ACC112 (cell line): ENCODE data around the gene DPH5.
"Not testable (repeated sequence)": the region's sequence is repeated elsewhere in the genome, so short reads cannot be mapped to it uniquely, and the experiment has no call there.

ENCODE experiments used
- H2AFZ ChIP-seq: fragments of 200-600 bp; sonication (generic); one replicate; pipeline ENCODE4 v1.6.0; 2017; ENCODE audit warnings: antibody characterized with exemption, low read length; ENCODE audit not compliant: unreplicated experiment
- H3K27ac ChIP-seq: fragments of 200-600 bp; sonication (generic); 2 replicates; pipeline ENCODE4 v1.5.1; 2014; ENCODE audit warnings: low read depth, mild to moderate bottlenecking, antibody characterized with exemption, low read length, moderate library complexity
- H3K27me3 ChIP-seq: fragments of 200-600 bp; sonication (generic); 2 replicates; pipeline ENCODE4 v1.6.1; 2014; ENCODE audit warnings: mild to moderate bottlenecking, antibody characterized with exemption, low read length, moderate library complexity, mixed read lengths; ENCODE audit not compliant: insufficient read depth
- H3K36me3 ChIP-seq: fragments of 200-600 bp; sonication (generic); 2 replicates; pipeline ENCODE4 v1.6.1; 2016; ENCODE audit warnings: mild to moderate bottlenecking, antibody characterized with exemption, low read length, moderate library complexity, mixed read lengths; ENCODE audit not compliant: insufficient read depth
- H3K4me1 ChIP-seq: fragments of 200-600 bp; sonication (generic); one replicate; pipeline ENCODE4 v1.6.1; 2016; ENCODE audit warnings: low read length, mixed read lengths; ENCODE audit not compliant: insufficient read depth, unreplicated experiment, control insufficient read depth
- H3K4me3 ChIP-seq: fragments of 200-600 bp; sonication (generic); 2 replicates; pipeline ENCODE4 v1.5.1; 2014; ENCODE audit warnings: mild to moderate bottlenecking, low read depth, low read length
- H3K79me2 ChIP-seq: fragments of 200-600 bp; sonication (generic); one replicate; pipeline ENCODE4 v1.6.0; 2016; ENCODE audit warnings: low read length; ENCODE audit not compliant: control insufficient read depth, unreplicated experiment, insufficient read depth

DPH5 gene, protein sequence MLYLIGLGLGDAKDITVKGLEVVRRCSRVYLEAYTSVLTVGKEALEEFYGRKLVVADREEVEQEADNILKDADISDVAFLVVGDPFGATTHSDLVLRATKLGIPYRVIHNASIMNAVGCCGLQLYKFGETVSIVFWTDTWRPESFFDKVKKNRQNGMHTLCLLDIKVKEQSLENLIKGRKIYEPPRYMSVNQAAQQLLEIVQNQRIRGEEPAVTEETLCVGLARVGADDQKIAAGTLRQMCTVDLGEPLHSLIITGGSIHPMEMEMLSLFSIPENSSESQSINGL

DNA sequence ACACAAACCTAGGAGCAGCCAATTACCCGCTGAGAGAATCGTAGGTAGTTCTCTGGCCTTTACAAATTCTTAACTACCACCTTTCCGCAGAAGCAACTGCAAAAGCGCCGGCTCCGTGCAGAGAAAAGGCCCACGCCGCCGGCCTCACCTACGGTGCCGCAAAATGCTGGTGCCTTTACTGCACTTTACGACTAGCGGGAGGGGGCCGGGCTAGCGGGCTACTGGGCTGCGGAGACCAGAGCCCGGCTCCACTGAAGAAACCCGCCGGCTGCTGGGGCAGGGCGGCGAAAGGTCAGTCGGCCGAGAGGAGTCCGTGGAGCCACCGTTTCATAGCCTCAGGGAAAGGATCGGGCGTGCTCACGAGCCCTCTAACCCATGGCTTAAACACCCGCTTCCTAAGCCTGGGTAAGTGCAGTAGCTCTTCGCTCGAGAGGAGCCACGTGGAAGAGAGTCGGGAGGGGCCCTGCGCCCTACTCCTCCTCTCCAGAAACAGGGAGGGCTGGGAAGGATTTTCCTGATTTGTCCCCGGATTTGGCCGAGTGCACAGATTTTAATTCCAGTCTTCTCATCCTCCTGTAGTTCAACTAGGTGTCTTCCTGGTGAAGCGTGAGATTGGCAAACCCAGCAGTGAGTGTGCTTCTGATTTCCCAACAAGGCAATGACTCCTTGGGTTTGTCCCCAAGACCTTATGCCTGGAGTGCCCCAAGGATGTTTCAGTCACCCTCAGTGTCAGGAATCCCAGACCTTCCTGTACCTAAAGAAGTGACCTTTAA is at the start of gene DPH5:
TSS of gene DPH5 (minus strand) at position 128 of the 773 bp plus-strand sequence. CDS start 341 bp downstream, outside the sequence.
- H3K36me3 ChIP-seq: peaks cover 3% of the 10 kb centered on the region; the same call in 1 of the 2 replicates
- H3K4me1 ChIP-seq: peaks cover 22% of the 10 kb centered on the region
- H3K79me2 ChIP-seq: peaks cover 50% of the 10 kb centered on the region
- peak within 1 kb of the TSS; percentile 56 for H3K27ac ChIP-seq
- H3K4me3 ChIP-seq: peak within 1 kb of the TSS; percentile 87
- no peaks in the 10 kb centered on the region for H3K27me3 ChIP-seq
- peak within 1 kb of the TSS; percentile 76 for H2AFZ ChIP-seq

DNA sequence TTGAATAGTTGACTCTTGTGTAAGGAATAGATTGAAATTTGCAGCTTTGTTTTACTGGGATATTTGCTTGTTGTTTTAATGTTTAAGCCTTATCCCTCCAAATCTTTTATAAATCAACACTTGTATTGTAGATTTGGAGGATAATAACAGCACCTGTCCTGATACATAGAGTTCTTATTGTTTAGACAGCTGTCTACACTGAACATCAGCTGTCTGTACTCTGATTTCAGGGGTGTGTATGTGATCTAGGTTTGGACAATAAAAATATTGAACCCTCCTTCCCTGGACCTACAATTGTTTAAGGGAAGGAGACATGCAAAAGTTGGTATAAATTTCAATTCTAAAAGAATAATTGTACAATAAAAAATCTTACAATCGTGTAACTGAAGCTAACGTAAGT is 48.3 kb upstream of the DPH5 start:
- H3K79me2 ChIP-seq: no peaks in the 10 kb centered on the region
- H3K27me3 ChIP-seq: no peaks in the 10 kb centered on the region
- H3K27ac ChIP-seq: no peak overlapping the region
- H2AFZ ChIP-seq: no peak overlapping the region
- peaks cover 7% of the 10 kb centered on the region; the same call in 1 of the 2 replicates for H3K36me3 ChIP-seq
- H3K4me1 ChIP-seq: no peaks in the 10 kb centered on the region
- H3K4me3 ChIP-seq: no peak overlapping the region

DNA sequence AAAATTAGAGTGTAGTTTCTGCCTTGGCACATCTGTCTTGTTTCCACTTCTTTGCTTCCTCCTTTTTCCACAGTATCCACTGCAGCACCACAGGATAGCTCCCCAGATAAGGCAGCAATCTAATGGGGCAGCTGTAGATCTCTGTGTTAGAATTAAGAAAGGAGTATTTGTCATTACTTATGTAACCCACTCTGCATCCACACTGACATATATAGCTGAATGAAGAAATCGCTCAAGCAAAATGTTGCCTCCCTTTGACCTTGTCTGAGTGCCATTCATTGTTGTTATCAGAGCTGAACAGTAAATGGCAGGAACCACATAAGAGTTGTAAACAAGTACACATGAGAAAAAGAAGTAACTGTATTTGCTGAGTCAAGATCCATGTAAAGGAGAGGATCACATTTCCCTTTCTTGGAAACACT is 45.9 kb upstream of the DPH5 start:
- H3K79me2 ChIP-seq: no peaks in the 10 kb centered on the region
- H3K27ac ChIP-seq: no peak overlapping the region
- no peaks in the 10 kb centered on the region for H3K36me3 ChIP-seq
- no peak overlapping the region for H2AFZ ChIP-seq
- no peaks in the 10 kb centered on the region for H3K4me1 ChIP-seq
- no peaks in the 10 kb centered on the region for H3K27me3 ChIP-seq
- H3K4me3 ChIP-seq: no peak overlapping the region

DNA sequence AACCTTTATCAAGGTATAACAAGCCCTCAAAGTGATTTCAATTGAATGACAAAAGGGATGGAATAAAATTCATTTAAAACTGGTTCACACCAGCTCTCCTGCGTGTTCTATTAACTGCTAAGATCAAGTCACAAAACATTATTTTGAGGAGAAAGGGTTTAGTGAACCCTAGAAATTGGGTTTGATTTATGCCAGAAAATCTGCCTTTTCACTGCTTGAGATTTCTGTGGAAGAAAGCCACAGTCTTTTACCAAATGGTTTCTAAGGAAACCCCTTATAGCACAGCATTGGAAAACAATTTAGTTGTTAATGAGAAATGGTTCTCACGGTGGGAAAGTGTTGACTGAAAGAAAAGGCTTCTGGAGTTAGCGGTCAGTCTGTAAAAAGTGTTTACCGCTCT is 43.6 kb upstream of the DPH5 start:
- Histone ChIP-seq H3K4me1 (no peaks in the 10 kb centered on the region), H3K79me2 (no peaks in the 10 kb centered on the region), H3K4me3 (no peak overlapping the region), H3K36me3 (no peaks in the 10 kb centered on the region), H2AFZ (no peak overlapping the region), H3K27ac (no peak overlapping the region), H3K27me3 (no peaks in the 10 kb centered on the region)

DNA sequence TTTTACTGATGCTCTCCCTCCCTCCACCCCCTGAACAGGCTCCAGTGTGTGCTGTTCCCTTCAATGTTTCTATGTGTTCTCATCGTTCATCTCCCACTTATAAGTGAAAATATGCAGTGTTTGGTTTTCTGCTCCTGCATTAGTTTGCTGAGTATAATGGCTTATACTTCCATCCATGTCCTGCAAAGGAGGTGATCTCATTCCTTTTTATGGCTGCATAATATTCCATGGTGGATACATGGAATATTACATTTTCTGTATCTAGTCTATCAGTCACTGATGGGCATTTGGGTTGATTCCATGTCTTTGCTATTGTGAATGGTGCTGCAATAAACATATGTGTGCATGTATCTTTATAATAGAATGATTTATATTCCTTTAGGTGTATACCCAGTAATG is 41.4 kb upstream of the DPH5 start:
- H3K27me3 ChIP-seq, H3K4me1 ChIP-seq, H2AFZ ChIP-seq, H3K4me3 ChIP-seq, H3K27ac ChIP-seq, H3K36me3 ChIP-seq, H3K79me2 ChIP-seq: not testable (repeated sequence)

DNA sequence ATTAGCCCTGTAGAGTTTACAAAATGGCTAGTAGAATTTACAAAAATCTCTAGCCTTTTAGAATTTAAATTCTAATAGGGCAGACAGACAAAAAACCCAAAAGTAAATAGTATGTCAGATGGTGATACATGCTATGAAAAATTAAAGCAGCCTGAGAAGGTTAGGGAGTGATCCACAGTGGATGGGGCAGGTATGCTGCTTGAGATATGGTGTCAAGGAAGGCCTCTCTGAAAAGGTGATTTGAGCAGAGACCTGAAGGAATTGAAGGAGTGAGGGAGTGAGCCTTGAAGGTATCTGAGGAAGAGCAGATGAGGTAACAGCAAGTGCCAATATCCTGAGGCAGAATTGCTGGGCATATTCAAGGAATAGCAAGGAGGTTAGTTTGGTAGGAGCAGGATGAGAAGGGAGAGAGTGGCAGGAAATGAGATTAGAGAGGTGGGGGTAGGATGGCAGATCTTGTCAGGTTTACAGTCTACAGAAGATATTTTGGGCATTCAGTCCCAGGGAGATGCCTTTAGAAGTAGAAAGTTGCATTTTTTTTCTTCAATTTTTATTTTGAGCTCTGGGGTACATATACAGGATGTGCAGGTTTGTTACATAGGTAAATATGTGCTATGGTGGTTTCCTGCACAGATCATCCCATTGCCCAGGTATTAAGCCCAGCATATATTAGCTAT is 40.8 kb upstream of the DPH5 start:
- Histone ChIP-seq H3K4me3 (no peak overlapping the region), H3K36me3 (no peaks in the 10 kb centered on the region), H2AFZ (no peak overlapping the region), H3K79me2 (no peaks in the 10 kb centered on the region), H3K4me1 (no peaks in the 10 kb centered on the region), H3K27me3 (no peaks in the 10 kb centered on the region), H3K27ac (no peak overlapping the region)

DNA sequence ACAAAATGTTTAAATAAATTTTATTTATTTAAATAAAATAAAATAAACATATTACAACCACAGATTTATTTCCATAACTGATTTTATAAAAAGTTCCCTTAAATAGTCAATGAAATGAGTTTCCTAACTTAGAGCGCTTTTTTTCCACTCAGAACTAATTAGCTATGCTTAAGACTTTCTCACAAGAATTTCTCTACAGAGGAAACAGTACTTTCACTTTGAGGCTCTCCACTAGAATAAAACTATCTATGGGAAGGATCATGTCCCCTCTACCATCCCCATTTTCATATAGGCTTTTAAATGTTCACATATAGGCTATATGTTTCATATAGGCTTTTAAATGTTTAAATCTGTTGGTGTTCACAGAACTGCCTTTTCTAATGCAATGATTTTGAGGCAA is 40.0 kb upstream of the DPH5 start:
- H3K4me3 ChIP-seq: no peak overlapping the region
- no peaks in the 10 kb centered on the region for H3K4me1 ChIP-seq
- H3K79me2 ChIP-seq: peaks cover 2% of the 10 kb centered on the region
- H3K27me3 ChIP-seq: no peaks in the 10 kb centered on the region
- no peak overlapping the region for H3K27ac ChIP-seq
- H3K36me3 ChIP-seq: no peaks in the 10 kb centered on the region; the same call in 1 of the 2 replicates
- no peak overlapping the region for H2AFZ ChIP-seq

DNA sequence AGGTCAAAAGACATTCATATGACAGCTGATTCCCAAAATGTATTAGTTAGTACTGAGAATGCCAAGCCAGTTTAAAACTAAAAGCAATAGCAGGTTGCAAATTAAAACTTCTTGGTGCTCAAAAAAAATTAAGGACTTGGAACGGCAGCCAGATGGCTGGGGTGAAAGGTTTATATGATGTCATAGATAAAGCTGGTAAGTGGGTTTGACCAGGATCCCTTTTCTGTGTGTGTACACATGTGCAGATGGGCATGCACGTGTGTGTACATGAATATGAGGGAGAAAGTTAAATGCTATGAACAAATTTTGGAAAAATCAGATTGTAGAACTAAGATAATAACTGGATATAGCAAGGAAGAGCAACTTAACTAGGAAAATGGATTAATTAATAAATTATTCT is 39.1 kb upstream of the DPH5 start:
- no peak overlapping the region for H2AFZ ChIP-seq
- H3K27ac ChIP-seq: no peak overlapping the region
- H3K36me3 ChIP-seq: no peaks in the 10 kb centered on the region; the same call in 1 of the 2 replicates
- no peaks in the 10 kb centered on the region for H3K27me3 ChIP-seq
- H3K79me2 ChIP-seq: peaks cover 2% of the 10 kb centered on the region
- H3K4me1 ChIP-seq: no peaks in the 10 kb centered on the region
- no peak overlapping the region for H3K4me3 ChIP-seq

DNA sequence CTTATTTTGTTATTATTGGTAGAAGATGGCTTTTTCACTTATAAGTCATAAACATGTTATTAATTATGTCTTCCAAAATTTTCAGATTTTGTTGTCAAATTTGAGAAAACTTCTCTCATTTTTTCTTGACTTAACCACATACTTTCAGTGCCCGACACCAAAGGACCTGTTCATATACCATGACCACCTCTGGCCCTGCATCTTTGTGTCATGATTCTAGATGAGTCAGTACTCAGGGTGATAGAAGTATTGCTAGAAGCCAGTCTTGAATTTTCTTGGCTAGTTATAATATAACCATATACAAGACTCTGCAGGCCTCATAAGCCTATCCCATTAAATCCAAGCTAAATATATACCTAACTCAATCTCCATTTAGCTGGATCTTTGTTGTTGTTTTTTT is 35.4 kb upstream of the DPH5 start:
- Histone ChIP-seq H3K27ac (no peak overlapping the region), H3K36me3 (no peaks in the 10 kb centered on the region; the same call in 1 of the 2 replicates), H3K27me3 (no peaks in the 10 kb centered on the region), H3K4me1 (no peaks in the 10 kb centered on the region), H2AFZ (no peak overlapping the region), H3K4me3 (no peak overlapping the region), H3K79me2 (peaks cover 2% of the 10 kb centered on the region)

DNA sequence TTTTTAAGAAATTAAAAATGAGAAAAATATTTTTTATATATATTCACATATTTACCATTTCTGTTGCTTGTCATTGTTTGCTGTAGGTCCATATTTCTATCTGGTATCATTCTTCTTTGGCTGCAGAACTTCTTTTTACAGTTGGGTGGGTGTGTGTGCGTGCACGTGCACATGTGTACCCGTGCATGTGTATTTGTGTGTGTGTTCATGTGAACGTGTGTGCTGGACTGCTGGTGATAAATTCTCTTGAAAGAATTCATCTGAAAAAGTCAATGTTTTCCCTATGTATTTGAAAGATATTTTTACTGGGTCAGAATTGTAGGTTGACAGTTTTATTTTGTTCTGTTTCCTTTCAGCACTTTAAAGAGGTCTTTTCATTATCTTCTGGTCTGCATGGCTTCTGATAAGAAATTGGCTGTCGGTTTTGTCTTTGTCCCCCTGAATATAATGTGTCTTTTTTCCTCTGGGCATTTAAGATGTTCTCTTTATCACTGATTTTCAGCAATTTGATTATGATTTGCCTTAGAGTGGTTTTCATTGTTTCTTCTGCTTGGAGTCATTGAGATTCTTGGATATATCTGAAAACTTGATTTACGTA is 34.5 kb upstream of the DPH5 start:
- H3K4me1 ChIP-seq: no peaks in the 10 kb centered on the region
- no peak overlapping the region for H2AFZ ChIP-seq
- no peaks in the 10 kb centered on the region for H3K27me3 ChIP-seq
- no peak overlapping the region for H3K27ac ChIP-seq
- H3K79me2 ChIP-seq: peaks cover 2% of the 10 kb centered on the region
- H3K36me3 ChIP-seq: no peaks in the 10 kb centered on the region; the same call in 1 of the 2 replicates
- no peak overlapping the region for H3K4me3 ChIP-seq
